HG02970 (cell line): ENCODE measurements around the gene FBXO15.
A peak's percentile ranks its signal among the peaks of the same experiment; 100 is the strongest.

ENCODE experiments used
- ATAC-seq: cut with Tn5 transposase; IDR thresholded peaks from one replicate; pipeline ENCODE4 v1.9.1; 2021; ENCODE audit warnings: mild to moderate bottlenecking, moderate library complexity, moderate number of reproducible peaks; ENCODE audit not compliant: unreplicated experiment, low FRiP score

The FBXO15 gene

GRCh38 chr18:74147779-74148542 is at the start of gene FBXO15, which contains the start of gene TIMM21:
Gene FBXO15, minus strand, starts transcription at chr18:74147834. Its CDS starts 49 bp downstream, at chr18:74147785.
Gene TIMM21, plus strand, starts transcription at chr18:74148523. Its CDS starts 286 bp downstream, at chr18:74148809.
- peak; percentile 92 for ATAC-seq

GRCh38 chr18:74196220-74197119 is 48.8 kb upstream of the FBXO15 start:
- peak; percentile 75 for ATAC-seq

GRCh38 chr18:74194691-74195090 is 47.1 kb upstream of the FBXO15 start:
- ATAC-seq: no peak

- no peak for ATAC-seq
These were observed 43.9 kb upstream of the FBXO15 start for GRCh38 chr18:74191577-74191976.

GRCh38 chr18:74190086-74190485 is 42.5 kb upstream of the FBXO15 start:
- ATAC-seq: no peak

- ATAC-seq: no peak
These were observed 39.0 kb upstream of the FBXO15 start for GRCh38 chr18:74186661-74187060.

GRCh38 chr18:74185860-74186259 is 38.2 kb upstream of the FBXO15 start:
- ATAC-seq: no peak

- ATAC-seq: no peak
These were observed 37.2 kb upstream of the FBXO15 start for GRCh38 chr18:74184875-74185274.

- no peak for ATAC-seq
These were observed 35.5 kb upstream of the FBXO15 start for GRCh38 chr18:74183130-74183529.

GRCh38 chr18:74182335-74182734 is 34.7 kb upstream of the FBXO15 start:
- no peak for ATAC-seq

GRCh38 chr18:74179623-74180199 is 32.1 kb upstream of the FBXO15 start:
- ATAC-seq: no peak

- ATAC-seq: no peak
These were observed 31.2 kb upstream of the FBXO15 start for GRCh38 chr18:74178884-74179283.

GRCh38 chr18:74175658-74176057 is 28.0 kb upstream of the FBXO15 start:
- ATAC-seq: no peak

- no peak for ATAC-seq
These were observed 25.8 kb upstream of the FBXO15 start for GRCh38 chr18:74173434-74173750.

GRCh38 chr18:74172697-74173433 is 25.2 kb upstream of the FBXO15 start:
- no peak for ATAC-seq

- peak; percentile 80 for ATAC-seq
These were observed 24.4 kb upstream of the FBXO15 start for GRCh38 chr18:74171910-74172606.

- no peak for ATAC-seq
These were observed 18.8 kb upstream of the FBXO15 start for GRCh38 chr18:74166386-74166785.

- no peak for ATAC-seq
These were observed 15.5 kb upstream of the FBXO15 start for GRCh38 chr18:74163019-74163660.

- no peak for ATAC-seq
These were observed 7.6 kb upstream of the FBXO15 start for GRCh38 chr18:74155276-74155675.
